LNCaP clone FGC (cell line): ENCODE results near the gene TLR4.

Experiments used
- DNase-seq: peaks from one replicate; pipeline ENCODE4 v3.0.0-alpha.2; 2011; ENCODE audit warnings: low read depth
- H3K4me3 ChIP-seq: 2 replicates; pipeline ENCODE4 v1.5.1; 2011; ENCODE audit warnings: mild to moderate bottlenecking, low read depth, low read length, control low read depth
- CTCF ChIP-seq: IDR thresholded peaks from 2 replicates; pipeline ENCODE4 v1.5.1; 2012; ENCODE audit warnings: mild to moderate bottlenecking; ENCODE audit not compliant: control insufficient read depth, insufficient read depth; ENCODE audit errors: extremely low read depth

Gene TLR4

GRCh38 chr9:117747386-117747970 lies 43.3 kb downstream of the TLR4 start:
- no peak for DNase-seq
- H3K4me3 ChIP-seq: no peak overlapping the region
- no peak for TF ChIP-seq CTCF

GRCh38 chr9:117750401-117750800 lies 46.2 kb downstream of the TLR4 start:
- no peak overlapping the region for H3K4me3 ChIP-seq
- no peak for DNase-seq
- TF ChIP-seq CTCF: no peak

DNA sequence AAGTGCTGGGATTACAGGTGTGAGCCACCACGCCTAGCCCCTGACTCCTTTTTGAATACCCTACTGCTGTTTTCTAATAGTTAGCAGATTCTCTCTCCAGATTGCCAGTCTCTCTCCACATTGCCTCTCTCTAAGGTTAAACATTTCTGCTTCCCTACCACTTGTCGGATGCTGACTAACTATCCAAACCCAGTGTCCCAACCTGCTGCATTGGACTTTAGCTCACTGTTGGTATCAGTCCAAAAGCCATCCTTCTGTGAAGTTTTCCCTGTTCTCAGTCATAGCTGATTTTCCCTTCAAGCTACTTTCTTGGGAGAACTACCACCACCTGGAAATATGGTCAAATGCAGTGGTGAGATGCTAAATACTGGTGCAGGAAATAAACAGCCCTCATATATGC lies 48.7 kb downstream of the TLR4 start:
- DNase-seq: no peak
- TF ChIP-seq CTCF: no peak
- no peak overlapping the region for H3K4me3 ChIP-seq

- DNase-seq: no peak
- TF ChIP-seq CTCF: no peak
- H3K4me3 ChIP-seq: no peak overlapping the region
These were observed 53.5 kb downstream of the TLR4 start for GRCh38 chr9:117757561-117758190.

- H3K4me3 ChIP-seq: no peak overlapping the region
- DNase-seq: no peak
- TF ChIP-seq CTCF: no peak
These were observed 59.1 kb downstream of the TLR4 start for GRCh38 chr9:117763314-117763713.

DNA sequence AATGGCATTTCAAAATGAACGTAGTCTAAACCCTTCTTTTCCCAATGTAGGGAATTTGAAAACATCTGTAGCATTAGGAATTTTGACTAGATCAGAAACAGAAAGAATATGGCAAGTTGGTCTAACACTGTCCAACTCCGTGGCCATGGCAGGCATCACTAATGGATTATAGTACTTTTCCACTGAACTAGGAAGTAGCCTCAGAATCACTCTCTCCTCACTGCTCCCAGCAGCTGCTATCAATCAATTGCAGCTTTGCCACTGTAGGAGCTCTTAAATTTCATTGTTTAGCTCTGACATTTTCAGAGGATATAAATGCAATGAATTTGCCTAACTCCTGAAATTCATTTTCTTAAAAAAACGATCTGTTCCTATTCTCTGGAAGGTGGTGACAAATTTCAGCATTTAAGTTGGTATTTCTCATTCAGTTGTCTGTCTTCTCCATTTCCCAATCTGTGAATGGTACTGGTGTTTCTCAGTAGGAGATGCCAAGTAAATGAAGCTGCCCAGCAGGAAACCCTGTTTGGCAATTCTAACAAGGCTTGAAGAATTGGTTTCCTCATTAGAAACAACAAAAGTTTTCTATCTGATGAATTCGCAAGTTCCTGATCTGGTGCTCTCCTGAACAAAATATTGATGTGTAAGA lies 64.7 kb downstream of the TLR4 start:
- no peak for DNase-seq
- no peak overlapping the region for H3K4me3 ChIP-seq
- no peak for TF ChIP-seq CTCF
